ENCODE results near the gene MALT1.

MALT1 gene

GRCh38 chr18:58788470-58788869 lies 117.2 kb downstream of the MALT1 start:
- DNase-seq (ENCODE audit: extremely low spot score) = no peak
- TF ChIP-seq FOXM1 (IDR thresholded peaks at IDR 0.05; ENCODE audit: borderline replicate concordance) (no peak), L3MBTL2 (conservative IDR thresholded peaks at IDR 0.05) (no peak), LEF1 (IDR thresholded peaks at IDR 0.05; ENCODE audit: borderline replicate concordance) (no peak), ELF4 (IDR thresholded peaks at IDR 0.05) (no peak), FOXK2 (IDR thresholded peaks at IDR 0.05) (no peak), PKNOX1 (IDR thresholded peaks at IDR 0.05) (no peak), BHLHE40 (IDR thresholded peaks at IDR 0.05; ENCODE audit: borderline replicate concordance) (no peak), HDGF (IDR thresholded peaks at IDR 0.05; ENCODE audit: borderline replicate concordance) (no peak), CTBP1 (IDR thresholded peaks at IDR 0.05; ENCODE audit: borderline replicate concordance) (no peak), TARDBP (IDR thresholded peaks at IDR 0.05) (no peak)
- ChIA-PET CTCF (interaction anchor here (0.5 to 1.4 kb wide), 2 partner anchors 17 to 268 kb away, joined by 3 read pairs; no protein-coding TSS in a partner anchor), POLR2A (interaction anchor here (0.5 kb wide), 1 partner anchor 1112 kb away, joined by 3 read pairs; no protein-coding TSS in a partner anchor)

DNA sequence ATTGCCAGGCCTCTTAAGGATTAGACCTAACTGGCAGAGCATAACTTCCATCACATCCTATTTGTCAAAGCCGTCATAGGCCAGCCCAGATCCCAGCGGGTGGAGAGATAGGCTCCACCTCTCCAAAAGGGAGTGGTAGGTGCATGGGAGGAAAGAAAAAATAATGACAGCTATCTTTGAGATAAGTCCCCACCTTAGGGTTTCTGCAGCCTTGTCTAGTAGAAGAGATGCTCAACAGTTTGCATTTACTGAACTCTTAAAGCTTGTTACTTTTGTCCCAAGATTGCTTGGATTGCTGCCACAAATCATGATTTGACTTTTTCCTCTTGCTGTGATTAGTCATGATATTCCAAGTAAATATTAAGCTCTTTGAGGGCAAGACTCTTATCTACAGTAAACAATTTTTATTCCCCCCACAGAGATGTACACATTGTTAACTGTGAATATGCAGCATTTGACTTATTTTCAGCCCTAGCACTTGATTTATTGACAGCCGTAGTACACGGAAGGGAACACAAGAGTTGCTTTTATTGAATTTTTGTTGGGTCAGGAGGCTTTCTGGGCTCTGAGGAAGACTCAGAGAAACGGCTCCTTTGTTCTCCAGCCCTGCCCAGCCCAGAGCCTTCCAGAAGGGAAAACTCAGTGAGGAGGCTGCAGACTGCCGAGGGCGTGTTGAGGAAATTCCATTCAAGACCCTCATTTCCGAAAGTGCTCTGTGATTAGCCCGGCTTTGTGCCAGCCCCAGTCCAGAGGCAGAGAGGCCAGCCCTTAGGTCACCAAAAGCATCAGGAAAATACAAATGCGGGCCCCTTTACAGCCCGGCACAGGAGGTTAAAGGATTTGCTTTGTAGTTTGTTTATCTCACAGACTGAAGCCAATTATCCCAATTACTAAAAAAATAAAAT lies 118.0 kb downstream of the MALT1 start:
- ChIA-PET POLR2A (interaction anchor here (0.5 kb wide), 1 partner anchor 1112 kb away, joined by 3 read pairs; no protein-coding TSS in a partner anchor), CTCF (interaction anchor here (0.5 to 1.4 kb wide), 2 partner anchors 16 to 268 kb away, joined by 3 read pairs; no protein-coding TSS in a partner anchor)
- peak; percentile 21 for DNase-seq (ENCODE audit: extremely low spot score)
- TF ChIP-seq HDGF (IDR thresholded peaks at IDR 0.05; ENCODE audit: borderline replicate concordance) = no peak
- TF ChIP-seq SP1 (IDR thresholded peaks at IDR 0.05) = no peak
- peak; percentile 82 for TF ChIP-seq PKNOX1 (IDR thresholded peaks at IDR 0.05)
- no peak for TF ChIP-seq ELF4 (IDR thresholded peaks at IDR 0.05)
- no peak for TF ChIP-seq TARDBP (IDR thresholded peaks at IDR 0.05)
- no peak for TF ChIP-seq LEF1 (IDR thresholded peaks at IDR 0.05; ENCODE audit: borderline replicate concordance)
- TF ChIP-seq NFRKB (IDR thresholded peaks at IDR 0.05) = no peak
- no peak for TF ChIP-seq FOXA1 (IDR thresholded peaks at IDR 0.05)
- peak; percentile 22; the same call in 1 of the 2 replicates for TF ChIP-seq CTBP1 (IDR thresholded peaks at IDR 0.05; ENCODE audit: borderline replicate concordance)
- no peak for TF ChIP-seq L3MBTL2 (conservative IDR thresholded peaks at IDR 0.05)

- TF ChIP-seq BHLHE40 (IDR thresholded peaks at IDR 0.05; ENCODE audit: borderline replicate concordance) (no peak), L3MBTL2 (conservative IDR thresholded peaks at IDR 0.05) (no peak), CTBP1 (IDR thresholded peaks at IDR 0.05; ENCODE audit: borderline replicate concordance) (no peak), ELF4 (IDR thresholded peaks at IDR 0.05) (no peak), LEF1 (IDR thresholded peaks at IDR 0.05; ENCODE audit: borderline replicate concordance) (no peak), NFRKB (IDR thresholded peaks at IDR 0.05) (no peak), FOXM1 (IDR thresholded peaks at IDR 0.05; ENCODE audit: borderline replicate concordance) (no peak), HDGF (IDR thresholded peaks at IDR 0.05; ENCODE audit: borderline replicate concordance) (no peak), TARDBP (IDR thresholded peaks at IDR 0.05) (no peak), ZNF384 (IDR thresholded peaks at IDR 0.05) (no peak), FOXK2 (IDR thresholded peaks at IDR 0.05) (no peak), SUZ12 (IDR thresholded peaks at IDR 0.05) (no peak), SP1 (IDR thresholded peaks at IDR 0.05) (no peak)
- DNase-seq (ENCODE audit: extremely low spot score) = no peak
- CTCF ChIA-PET = interaction anchor here (1.4 kb wide), 1 partner anchor 267 kb away, joined by 3 read pairs; no protein-coding TSS in a partner anchor
- POLR2A ChIA-PET = no interaction called here
Observed at GRCh38 chr18:58789876-58790240, 118.6 kb downstream of the MALT1 start.

DNA sequence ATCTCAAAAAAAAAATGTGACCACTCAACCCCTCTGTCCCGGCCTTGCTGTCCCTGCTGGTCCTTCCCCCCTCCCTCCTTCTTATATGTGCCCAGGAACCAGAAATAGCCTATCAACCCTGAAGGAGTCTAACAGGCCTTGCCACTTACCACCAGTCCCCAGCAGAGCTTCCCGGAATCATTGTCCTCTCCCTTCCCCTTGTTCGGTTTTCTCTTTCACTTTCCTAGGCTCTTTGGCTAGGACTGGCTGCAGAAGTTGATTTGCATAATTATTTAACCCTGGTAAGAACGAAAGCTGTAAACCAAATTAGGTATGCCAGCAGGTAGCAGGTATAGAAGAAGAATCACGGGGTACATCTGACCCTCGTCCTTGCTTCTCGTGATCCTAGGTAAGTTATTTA lies 120.8 kb downstream of the MALT1 start:
- no peak for DNase-seq (ENCODE audit: extremely low spot score)
- ChIA-PET POLR2A (no interaction called here), CTCF (no interaction called here)
- no peak for TF ChIP-seq LEF1 (IDR thresholded peaks at IDR 0.05; ENCODE audit: borderline replicate concordance)
- no peak for TF ChIP-seq ARNT (IDR thresholded peaks at IDR 0.05)
- no peak for TF ChIP-seq L3MBTL2 (conservative IDR thresholded peaks at IDR 0.05)
- no peak for TF ChIP-seq HDGF (IDR thresholded peaks at IDR 0.05; ENCODE audit: borderline replicate concordance)
- TF ChIP-seq CTBP1 (IDR thresholded peaks at IDR 0.05; ENCODE audit: borderline replicate concordance) = no peak
- TF ChIP-seq FOXA1 (IDR thresholded peaks at IDR 0.05) = no peak

DNA sequence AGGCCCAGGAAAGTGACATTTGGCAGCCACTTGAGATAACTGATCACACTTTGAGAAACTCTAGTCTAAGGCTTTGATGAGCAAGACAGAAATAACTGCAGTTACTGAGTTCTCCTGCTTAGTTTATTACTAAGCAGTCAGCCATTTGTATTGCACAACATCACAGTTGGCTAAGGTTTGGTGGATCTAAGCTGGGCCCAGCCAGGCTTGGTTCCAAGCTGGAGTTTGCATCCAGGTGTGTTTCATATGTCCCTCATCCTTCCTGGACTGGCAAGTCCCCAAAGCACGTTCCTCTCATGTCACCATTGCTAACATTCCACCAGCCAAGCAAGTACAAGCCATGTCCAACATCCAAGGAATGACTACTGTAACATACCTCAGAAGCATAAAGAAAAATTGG lies 122.1 kb downstream of the MALT1 start:
- ChIA-PET POLR2A (no interaction called here), CTCF (no interaction called here)
- no peak for DNase-seq (ENCODE audit: extremely low spot score)
- TF ChIP-seq ELF4 (IDR thresholded peaks at IDR 0.05) = no peak
- no peak for TF ChIP-seq TARDBP (IDR thresholded peaks at IDR 0.05)
- no peak for TF ChIP-seq L3MBTL2 (conservative IDR thresholded peaks at IDR 0.05)
- no peak for TF ChIP-seq SP1 (IDR thresholded peaks at IDR 0.05)
- TF ChIP-seq BHLHE40 (IDR thresholded peaks at IDR 0.05; ENCODE audit: borderline replicate concordance) = no peak
- no peak for TF ChIP-seq FOXK2 (IDR thresholded peaks at IDR 0.05)
- TF ChIP-seq ARNT (IDR thresholded peaks at IDR 0.05) = no peak
- no peak for TF ChIP-seq ZNF384 (IDR thresholded peaks at IDR 0.05)
- TF ChIP-seq FOXM1 (IDR thresholded peaks at IDR 0.05; ENCODE audit: borderline replicate concordance) = no peak
- TF ChIP-seq LEF1 (IDR thresholded peaks at IDR 0.05; ENCODE audit: borderline replicate concordance) = no peak

DNA sequence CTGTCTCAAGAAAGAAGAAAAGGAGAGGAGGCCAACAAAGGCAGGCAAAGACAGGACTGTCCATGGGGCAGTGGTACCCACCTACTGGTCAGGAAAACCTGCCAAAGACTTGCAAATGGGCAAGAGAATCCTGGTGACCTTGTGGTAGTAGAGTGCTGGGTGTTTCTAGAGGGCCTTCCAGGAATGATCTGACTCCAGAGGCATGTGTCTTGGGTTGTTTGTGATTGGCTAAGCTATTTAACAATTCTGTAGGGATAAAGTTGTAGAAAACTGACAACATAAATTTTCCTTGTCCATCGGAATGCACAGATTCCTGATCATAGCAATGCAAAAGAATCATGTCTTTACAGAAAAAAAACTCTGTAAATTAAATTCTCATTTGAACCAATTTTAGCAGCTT lies 125.0 kb downstream of the MALT1 start:
- ChIA-PET CTCF (interaction anchor here (0.9 kb wide), 1 partner anchor 209 kb away, joined by 11 read pairs; no protein-coding TSS in a partner anchor), POLR2A (no interaction called here)
- DNase-seq (ENCODE audit: extremely low spot score) = no peak
- TF ChIP-seq CTBP1 (IDR thresholded peaks at IDR 0.05; ENCODE audit: borderline replicate concordance) (no peak), ZNF384 (IDR thresholded peaks at IDR 0.05) (no peak), FOXK2 (IDR thresholded peaks at IDR 0.05) (no peak)
